Ureter (tissue), 1 donor: ENCODE results near the gene IPO11. TPM values are rescaled to one million over a fixed set of nuclear protein-coding genes. Genes with fewer than 3 reads are reported as not detected.

Experiments used
- DNase-seq: peaks from one replicate; pipeline ENCODE4 v3.0.0-alpha.2; 2020; ENCODE audit warnings: low spot score
- total RNA-seq: library from RNA; stranded (reverse); gene quantifications from one replicate; pipeline ENCODE4 v1.2.4, GENCODE V29; 2023
- donor health status: DM: yes; HTN: yes; CAD: no.

IPO11 gene
- total RNA-seq, 1 donor from 2014 or later, result 48.9 TPM

- no peak for DNase-seq
Observed at GRCh38 chr5:62568800-62569432, 156.4 kb downstream of the IPO11 start.

- no peak for DNase-seq
Observed at GRCh38 chr5:62569470-62569869, 156.9 kb downstream of the IPO11 start.

- DNase-seq, result no peak
Observed at GRCh38 chr5:62572918-62573514, 160.5 kb downstream of the IPO11 start.

- DNase-seq, result no peak
Observed at GRCh38 chr5:62574599-62574998, 162.0 kb downstream of the IPO11 start.

GRCh38 chr5:62575066-62575465, 162.5 kb downstream of the IPO11 start:
- DNase-seq, result no peak

GRCh38 chr5:62575489-62575888, 162.9 kb downstream of the IPO11 start:
- no peak for DNase-seq

- no peak for DNase-seq
Observed at GRCh38 chr5:62576570-62577170, 164.1 kb downstream of the IPO11 start.

GRCh38 chr5:62577488-62577887, 164.9 kb downstream of the IPO11 start:
- DNase-seq, result no peak

GRCh38 chr5:62578540-62578939, 166.0 kb downstream of the IPO11 start, which contains the start of gene LRRC70:
LRRC70 (plus strand) TSS chr5:62578819; CDS start chr5:62579439, 620 bp downstream.
- no peak for DNase-seq

GRCh38 chr5:62579761-62580160, 167.2 kb downstream of the IPO11 start:
- DNase-seq, result no peak

- no peak for DNase-seq
Observed at GRCh38 chr5:62581836-62582597, 169.5 kb downstream of the IPO11 start.

- DNase-seq, result no peak
Observed at GRCh38 chr5:62584391-62584790, 171.8 kb downstream of the IPO11 start.

GRCh38 chr5:62585306-62585705, 172.7 kb downstream of the IPO11 start:
- no peak for DNase-seq

GRCh38 chr5:62585751-62586150, 173.2 kb downstream of the IPO11 start:
- no peak for DNase-seq

GRCh38 chr5:62587737-62588136, 175.2 kb downstream of the IPO11 start:
- no peak for DNase-seq

- no peak for DNase-seq
Observed at GRCh38 chr5:62588668-62589067, 176.1 kb downstream of the IPO11 start.

- no peak for DNase-seq
Observed at GRCh38 chr5:62589504-62589903, 176.9 kb downstream of the IPO11 start.

GRCh38 chr5:62590387-62590786, 177.8 kb downstream of the IPO11 start:
- DNase-seq, result no peak

- no peak for DNase-seq
Observed at GRCh38 chr5:62592558-62592957, 180.0 kb downstream of the IPO11 start.

- DNase-seq, result no peak
Observed at GRCh38 chr5:62593331-62593730, 180.8 kb downstream of the IPO11 start.

- no peak for DNase-seq
Observed at GRCh38 chr5:62594364-62594984, 181.9 kb downstream of the IPO11 start.

- DNase-seq, result no peak
Observed at GRCh38 chr5:62596096-62596495, 183.5 kb downstream of the IPO11 start.
